ENCODE results near the gene MGAT4B. TPM values are rescaled to one million over a fixed set of nuclear protein-coding genes. Genes with fewer than 3 reads are reported as not detected.

The MGAT4B gene
- total RNA-seq, 4 donors from 2014 or later = 28.3 to 86.0 (median 61.4) TPM

- Histone ChIP-seq H3K36me3 (peaks cover 0 to 23% of the 10 kb centered on the region in 2 donors), H3K27ac (peak overlapping the region in 1 of 4 donors; percentile 18), H3K4me1 (peaks cover 56% of the 10 kb centered on the region in 2 donors), H3K9me3 (no peaks in the 10 kb centered on the region), H3K27me3 (no peaks in the 10 kb centered on the region), H3K4me3 (no peak overlapping the region)
- intact Hi-C loops (cut with DNase I; ENCODE audit: low total_unique reads) = no loop called here
- TF ChIP-seq, protein P1, sequence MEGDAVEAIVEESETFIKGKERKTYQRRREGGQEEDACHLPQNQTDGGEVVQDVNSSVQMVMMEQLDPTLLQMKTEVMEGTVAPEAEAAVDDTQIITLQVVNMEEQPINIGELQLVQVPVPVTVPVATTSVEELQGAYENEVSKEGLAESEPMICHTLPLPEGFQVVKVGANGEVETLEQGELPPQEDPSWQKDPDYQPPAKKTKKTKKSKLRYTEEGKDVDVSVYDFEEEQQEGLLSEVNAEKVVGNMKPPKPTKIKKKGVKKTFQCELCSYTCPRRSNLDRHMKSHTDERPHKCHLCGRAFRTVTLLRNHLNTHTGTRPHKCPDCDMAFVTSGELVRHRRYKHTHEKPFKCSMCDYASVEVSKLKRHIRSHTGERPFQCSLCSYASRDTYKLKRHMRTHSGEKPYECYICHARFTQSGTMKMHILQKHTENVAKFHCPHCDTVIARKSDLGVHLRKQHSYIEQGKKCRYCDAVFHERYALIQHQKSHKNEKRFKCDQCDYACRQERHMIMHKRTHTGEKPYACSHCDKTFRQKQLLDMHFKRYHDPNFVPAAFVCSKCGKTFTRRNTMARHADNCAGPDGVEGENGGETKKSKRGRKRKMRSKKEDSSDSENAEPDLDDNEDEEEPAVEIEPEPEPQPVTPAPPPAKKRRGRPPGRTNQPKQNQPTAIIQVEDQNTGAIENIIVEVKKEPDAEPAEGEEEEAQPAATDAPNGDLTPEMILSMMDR (IDR thresholded peaks at IDR 0.05 in 4 of 5, conservative IDR thresholded peaks at IDR 0.05 in 1 of 5) = no peak
- DNase-seq (no peak), ATAC-seq (no peak)
- in situ Hi-C loops (cut with MboI; ENCODE audit: low sequenced_read_pairs in 4 of 4) = loop anchor here in 2 of 4 donors (25.0 kb wide), 2 partner anchors 98 to 323 kb away; partner anchors contain the start of gene MRNIP (in 1 of the 2)
These were observed 42.6 kb downstream of the MGAT4B start for GRCh38 chr5:179764056-179764455.

- DNase-seq (peak; percentile 23 to 51), ATAC-seq (peak; percentile 81 to 82)
- Histone ChIP-seq H3K9me3 (no peaks in the 10 kb centered on the region), H3K36me3 (peaks cover 0 to 19% of the 10 kb centered on the region in 2 donors), H3K4me1 (peaks cover 56 to 57% of the 10 kb centered on the region in 2 donors), H3K4me3 (no peak overlapping the region), H3K27me3 (no peaks in the 10 kb centered on the region), H3K27ac (peak overlapping the region; percentile 18 to 48 (median 26))
- TF ChIP-seq, protein P1 (IDR thresholded peaks at IDR 0.05 in 4 of 5, conservative IDR thresholded peaks at IDR 0.05 in 1 of 5) = peak; percentile 68 to 89 (median 74)
- TF ChIP-seq POLR2A (IDR thresholded peaks at IDR 0.05) = no peak
- intact Hi-C loops (cut with DNase I; ENCODE audit: low total_unique reads) = loop anchor here (1.0 to 2.0 kb wide), 2 partner anchors 31 to 144 kb away; partner anchors contain the start of genes MAML1 and TBC1D9B
- in situ Hi-C loops (cut with MboI; ENCODE audit: low sequenced_read_pairs in 4 of 4) = loop anchor here in 2 of 4 donors (25.0 kb wide), 2 partner anchors 99 to 324 kb away; partner anchors contain the start of gene MRNIP (in 1 of the 2)
These were observed 43.3 kb downstream of the MGAT4B start for GRCh38 chr5:179763215-179763945.

GRCh38 chr5:179762781-179763176 is 43.9 kb downstream of the MGAT4B start:
- Histone ChIP-seq H3K27me3 (no peaks in the 10 kb centered on the region), H3K4me1 (peaks cover 56 to 57% of the 10 kb centered on the region in 2 donors), H3K4me3 (no peak overlapping the region), H3K36me3 (peaks cover 0 to 19% of the 10 kb centered on the region in 2 donors), H3K9me3 (no peaks in the 10 kb centered on the region), H3K27ac (peak overlapping the region in 3 of 4 donors; percentile 18 to 48 (median 32))
- DNase-seq = no peak
- ATAC-seq = no peak
- TF ChIP-seq, protein P1 (IDR thresholded peaks at IDR 0.05 in 4 of 5, conservative IDR thresholded peaks at IDR 0.05 in 1 of 5) = no peak
- TF ChIP-seq POLR2A (IDR thresholded peaks at IDR 0.05) = no peak
- intact Hi-C loops (cut with DNase I; ENCODE audit: low total_unique reads) (loop anchor here (1.0 to 2.0 kb wide), 3 partner anchors 30 to 145 kb away; partner anchors contain the start of genes MAML1 and TBC1D9B), in situ Hi-C loops (cut with MboI; ENCODE audit: low sequenced_read_pairs in 4 of 4) (loop anchor here in 2 of 4 donors (25.0 kb wide), 2 partner anchors 100 to 325 kb away; partner anchors contain the start of gene MRNIP (in 1 of the 2))

DNA sequence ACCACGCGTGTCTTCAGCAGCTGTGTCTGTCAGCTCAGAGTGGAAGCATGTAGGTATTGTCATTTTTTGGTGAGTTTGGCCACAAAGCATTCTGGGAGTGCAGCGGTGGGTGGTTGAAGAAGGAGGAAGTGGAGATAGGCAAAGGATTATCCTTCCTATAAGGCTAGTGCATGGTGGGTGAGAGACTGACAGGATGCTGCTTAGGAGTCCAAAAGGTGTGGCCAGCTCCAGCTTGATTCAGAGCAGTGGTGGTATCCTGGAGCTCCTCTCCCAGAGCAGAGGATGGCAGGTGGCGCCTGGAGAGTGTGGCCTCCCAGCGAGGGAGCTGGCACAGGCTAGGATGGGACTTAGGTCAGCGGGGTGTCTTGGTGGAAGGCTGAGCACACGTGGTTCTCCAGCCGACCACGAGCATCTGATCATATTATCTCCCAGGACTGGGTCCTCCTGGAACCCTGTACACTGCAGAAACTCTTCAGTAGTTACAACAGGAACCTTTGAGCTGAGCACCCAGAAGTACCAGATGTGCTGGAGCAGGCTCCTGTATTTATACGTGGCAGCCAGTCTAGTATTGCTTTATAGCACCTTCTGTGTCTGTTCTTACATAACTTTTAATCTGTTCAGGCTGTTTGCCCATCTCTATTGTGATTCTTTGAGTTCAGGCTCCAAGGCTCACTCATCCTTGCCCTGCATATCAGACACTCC is 44.4 kb downstream of the MGAT4B start:
- intact Hi-C loops (cut with DNase I; ENCODE audit: low total_unique reads) = loop anchor here (1.0 to 2.0 kb wide), 2 partner anchors 29 to 34 kb away; partner anchors contain the start of gene MAML1
- H3K36me3 ChIP-seq = peaks cover 0 to 18% of the 10 kb centered on the region in 2 donors
- no peaks in the 10 kb centered on the region for H3K9me3 ChIP-seq
- H3K27me3 ChIP-seq = no peaks in the 10 kb centered on the region
- ATAC-seq (peak; percentile 16 to 38), DNase-seq (no peak)
- TF ChIP-seq POLR2A (IDR thresholded peaks at IDR 0.05) = no peak
- TF ChIP-seq, protein P1 (IDR thresholded peaks at IDR 0.05 in 4 of 5, conservative IDR thresholded peaks at IDR 0.05 in 1 of 5) = no peak
- in situ Hi-C loops (cut with MboI; ENCODE audit: low sequenced_read_pairs in 4 of 4) = loop anchor here in 2 of 4 donors (25.0 kb wide), 2 partner anchors 100 to 325 kb away; partner anchors contain the start of gene MRNIP (in 1 of the 2)
- H3K4me3 ChIP-seq = no peak overlapping the region
- H3K27ac ChIP-seq = peak overlapping the region; percentile 12 to 48 (median 25)
- H3K4me1 ChIP-seq = peaks cover 53 to 56% of the 10 kb centered on the region in 2 donors

Measured in gastrocnemius medialis (tissue), 4 donors.